Right cardiac atrium (tissue), 5 donors: ENCODE data around the gene MTCL1. TPM values are rescaled to one million over a fixed set of nuclear protein-coding genes. Genes with fewer than 3 reads are reported as not detected.

Experiments used
- ATAC-seq, 2 donors: fragments of 200-7000 bp; cut with Tn5 transposase; one replicate each; pipeline versions ENCODE4 v1.8.0 to v1.9.1; 2020; ENCODE audit warnings: moderate library complexity in 2 of 2, mild to moderate bottlenecking in 1 of 2
- DNase-seq, 3 donors: peaks; one replicate each; pipeline ENCODE4 v3.0.0-alpha.2; 2020
- H3K27ac ChIP-seq: one replicate; pipeline ENCODE4 v1.5.1; 2013; ENCODE audit warnings: mild to moderate bottlenecking, low read length, control low read depth, moderate library complexity
- H3K27me3 ChIP-seq: one replicate; pipeline ENCODE4 v1.6.1; 2013; ENCODE audit not compliant: control insufficient read depth, insufficient read depth
- H3K4me1 ChIP-seq: one replicate; pipeline ENCODE4 v1.6.1; 2013; ENCODE audit warnings: low read length; ENCODE audit not compliant: control insufficient read depth, insufficient read depth
- H3K4me3 ChIP-seq: one replicate; pipeline ENCODE4 v1.5.1; 2013; ENCODE audit warnings: low read length, control low read depth
- H3K9me3 ChIP-seq: one replicate; pipeline ENCODE4 v1.6.1; 2013; ENCODE audit warnings: low read length; ENCODE audit not compliant: control insufficient read depth
- WGBS: extraction: QIAGEN DNeasy Blood & Tissue Kit; methylation state at CpG from one replicate; pipeline ENCODE4 v1.1.7; 2013; 5-methylcytosine and 5-hydroxymethylcytosine counted together
- intact Hi-C, 4 donors: fragments of 100-400 bp; cut with DNase I; formaldehyde crosslinking; loops; one replicate each; pipeline versions ENCODE4 v1.11.0 to v1.14.0; 2022 to 2023
- polyA plus RNA-seq: library from polyadenylated mRNA; stranded (reverse); fragments of 200-250 nt; gene quantifications from one replicate; pipeline ENCODE4 v1.2.3, GENCODE V29; 2013
- total RNA-seq, 4 donors: library from RNA; stranded (reverse); fragmentation: NEBNext Ultra II Directional; extraction: Animal tissue kit (Norgen Biotek cat#: 25700); gene quantifications; one replicate each; pipeline ENCODE4 v1.2.1, GENCODE V29; 2021
- donor health status: healthy with polysubstance abuse.
- donor health status: DM: no; HTN: yes; CAD: no.
- donor health status: DM: no; HTN: no; CAD: no.
- donor health status: DM: no; HTN: yes; CAD: no; lungs with severe emphysema.
- donor health status: DM: yes; HTN: yes; CAD: no.

Gene MTCL1
- total and polyA plus RNA-seq, 5 donors = 5.3 to 8.7 (median 6.4) TPM

GRCh38 chr18:8704361-8705237, 757 bp upstream of the MTCL1 start:
- H3K27me3 ChIP-seq = no peaks in the 10 kb centered on the region
- no peaks in the 10 kb centered on the region for H3K9me3 ChIP-seq
- 4% methylated on average over 64 of the region's 64 CpGs for WGBS
- intact Hi-C loops = loop anchor here in 1 of 4 donors (10.0 kb wide), 1 partner anchor 100 kb away; no protein-coding TSS in a partner anchor
- H3K4me3 ChIP-seq = peak overlapping the region; percentile 91
- ATAC-seq (peak; percentile 97), DNase-seq (peak; percentile 91 to 96 (median 96))
- H3K4me1 ChIP-seq = peaks cover 4% of the 10 kb centered on the region
- peak overlapping the region; percentile 59 for H3K27ac ChIP-seq

GRCh38 chr18:8705961-8706790, 820 bp downstream of the MTCL1 start:
- no peaks in the 10 kb centered on the region for H3K27me3 ChIP-seq
- ATAC-seq (no peak), DNase-seq (peak; percentile 45 to 72 (median 65))
- H3K27ac ChIP-seq = peak overlapping the region; percentile 38
- no peaks in the 10 kb centered on the region for H3K9me3 ChIP-seq
- H3K4me3 ChIP-seq = peak overlapping the region; percentile 91
- intact Hi-C loops = loop anchor here in 1 of 4 donors (10.0 kb wide), 1 partner anchor 99 kb away; no protein-coding TSS in a partner anchor
- H3K4me1 ChIP-seq = peaks cover 4% of the 10 kb centered on the region
- under 1% methylated on average over 116 of the region's 116 CpGs for WGBS

- no peak overlapping the region for H3K27ac ChIP-seq
- H3K27me3 ChIP-seq = no peaks in the 10 kb centered on the region
- H3K9me3 ChIP-seq = no peaks in the 10 kb centered on the region
- ATAC-seq (peak in 1 of 2 donors; percentile 7), DNase-seq (peak; percentile 39 to 64 (median 62))
- H3K4me3 ChIP-seq = peak overlapping the region; percentile 91
- 10% methylated on average over 48 of the region's 48 CpGs for WGBS
- intact Hi-C loops = loop anchor here in 1 of 4 donors (10.0 kb wide), 1 partner anchor 98 kb away; no protein-coding TSS in a partner anchor
- H3K4me1 ChIP-seq = peaks cover 4% of the 10 kb centered on the region
Observed at GRCh38 chr18:8706791-8707555, 1.6 kb downstream of the MTCL1 start.

GRCh38 chr18:8707556-8708300, 2.4 kb downstream of the MTCL1 start:
- H3K4me1 ChIP-seq = peaks cover 4% of the 10 kb centered on the region
- 66% methylated on average over 4 of the region's 4 CpGs for WGBS
- no peak for DNase-seq
- ATAC-seq = no peak
- H3K9me3 ChIP-seq = no peaks in the 10 kb centered on the region
- no peak overlapping the region for H3K27ac ChIP-seq
- intact Hi-C loops = loop anchor here in 1 of 4 donors (10.0 kb wide), 1 partner anchor 97 kb away; no protein-coding TSS in a partner anchor
- H3K27me3 ChIP-seq = no peaks in the 10 kb centered on the region
- H3K4me3 ChIP-seq = no peak overlapping the region

- intact Hi-C loops = loop anchor here in 1 of 4 donors (10.0 kb wide), 1 partner anchor 96 kb away; no protein-coding TSS in a partner anchor
- DNase-seq = no peak
- Histone ChIP-seq H3K27ac (no peak overlapping the region), H3K27me3 (no peaks in the 10 kb centered on the region), H3K4me1 (peaks cover 4% of the 10 kb centered on the region), H3K9me3 (no peaks in the 10 kb centered on the region), H3K4me3 (no peak overlapping the region)
- ATAC-seq = no peak
- WGBS = 93% methylated on average over 9 of the region's 9 CpGs
Observed at GRCh38 chr18:8708670-8709069, 3.3 kb downstream of the MTCL1 start.

- intact Hi-C loops = loop anchor here in 1 of 4 donors (10.0 kb wide), 1 partner anchor 95 kb away; no protein-coding TSS in a partner anchor
- H3K4me3 ChIP-seq = no peak overlapping the region
- no peak overlapping the region for H3K27ac ChIP-seq
- H3K4me1 ChIP-seq = no peaks in the 10 kb centered on the region
- WGBS = 89% methylated on average over 14 of the region's 14 CpGs
- no peak for ATAC-seq
- no peaks in the 10 kb centered on the region for H3K27me3 ChIP-seq
- no peaks in the 10 kb centered on the region for H3K9me3 ChIP-seq
- no peak for DNase-seq
Observed at GRCh38 chr18:8709248-8710059, 4.1 kb downstream of the MTCL1 start.

- no peak for ATAC-seq
Observed at GRCh38 chr18:8711736-8712135, 6.4 kb downstream of the MTCL1 start.

DNA sequence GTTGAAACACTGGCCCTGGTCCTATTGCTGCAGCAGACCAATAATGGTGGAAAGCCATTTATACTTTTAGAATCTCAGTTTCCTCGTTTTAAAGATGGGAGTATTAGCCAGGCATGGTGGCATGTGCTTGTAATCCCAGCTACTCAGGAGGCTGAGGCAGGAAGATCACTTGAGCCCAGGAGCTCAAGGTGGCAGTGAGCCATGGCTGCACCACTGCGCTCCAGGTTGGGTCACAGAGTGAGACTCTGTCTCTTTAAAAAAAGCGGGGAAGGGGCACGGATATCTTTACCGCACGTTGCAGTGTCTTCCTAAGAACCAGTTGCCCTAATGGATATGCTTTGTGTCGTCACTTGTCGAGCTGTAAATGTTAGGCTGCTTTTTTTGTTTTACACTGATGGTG, 8.3 kb downstream of the MTCL1 start:
- H3K4me1 ChIP-seq = no peaks in the 10 kb centered on the region
- intact Hi-C loops = no loop called here
- no peak overlapping the region for H3K27ac ChIP-seq
- ATAC-seq (no peak), DNase-seq (no peak)
- no peaks in the 10 kb centered on the region for H3K27me3 ChIP-seq
- no peaks in the 10 kb centered on the region for H3K9me3 ChIP-seq
- H3K4me3 ChIP-seq = no peak overlapping the region
- WGBS = 56% methylated on average over 8 of the region's 8 CpGs

More at GRCh38 chr18:8711736-8712135, 6.4 kb downstream of the MTCL1 start:
- no peak overlapping the region for H3K27ac ChIP-seq
- 75% methylated on average over 5 of the region's 5 CpGs for WGBS
- DNase-seq = no peak
- no peaks in the 10 kb centered on the region for H3K9me3 ChIP-seq
- no peak overlapping the region for H3K4me3 ChIP-seq
- intact Hi-C loops = no loop called here
- H3K4me1 ChIP-seq = no peaks in the 10 kb centered on the region
- H3K27me3 ChIP-seq = no peaks in the 10 kb centered on the region

DNA sequence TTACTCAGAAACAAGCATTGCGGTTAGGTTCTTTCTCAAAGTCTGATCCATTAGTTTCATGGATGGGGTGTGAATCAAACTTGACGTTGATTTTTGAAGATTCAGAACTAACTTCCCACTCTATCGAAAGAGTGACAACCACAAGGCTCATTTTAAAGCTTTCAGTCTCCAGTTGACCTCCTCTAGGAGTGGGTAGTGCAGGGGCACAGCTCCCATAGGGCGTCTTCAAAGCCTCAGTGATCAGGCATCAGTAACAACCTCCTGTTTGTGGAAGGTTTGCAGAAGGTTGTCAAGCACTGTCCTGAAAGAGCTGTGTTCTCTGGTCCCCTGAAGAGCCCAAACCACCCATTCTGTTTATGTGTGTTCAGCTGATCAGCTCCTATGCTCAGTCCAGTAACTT, 10.2 kb downstream of the MTCL1 start:
- H3K27me3 ChIP-seq = no peaks in the 10 kb centered on the region
- intact Hi-C loops = no loop called here
- no peak overlapping the region for H3K27ac ChIP-seq
- no peaks in the 10 kb centered on the region for H3K4me1 ChIP-seq
- DNase-seq (no peak), ATAC-seq (no peak)
- H3K9me3 ChIP-seq = no peaks in the 10 kb centered on the region
- no peak overlapping the region for H3K4me3 ChIP-seq
- 91% methylated on average over 4 of the region's 4 CpGs for WGBS
